Lung microvascular endothelial cell (primary cell): ENCODE results near the gene MIDN. TPM values are rescaled to one million over a fixed set of nuclear protein-coding genes. Genes with fewer than 3 reads are reported as not detected.
A peak's percentile ranks its signal among the peaks of the same experiment; 100 is the strongest.

Experiments used
- DNase-seq, 2 donors: peaks; one replicate each; pipeline versions ENCODE4 v3.0.0 to v3.0.0-alpha.2; 2010; ENCODE audit warnings: low read depth in 2 of 2
- total RNA-seq: library from RNA; depleted of rRNA; stranded (reverse); fragments of >200 nt; gene quantifications from 2 replicates; pipeline ENCODE4 v1.2.1, GENCODE V29; 2014

Gene MIDN
- total RNA-seq, 1 donor from 2014 or later = 3.2 TPM

DNA sequence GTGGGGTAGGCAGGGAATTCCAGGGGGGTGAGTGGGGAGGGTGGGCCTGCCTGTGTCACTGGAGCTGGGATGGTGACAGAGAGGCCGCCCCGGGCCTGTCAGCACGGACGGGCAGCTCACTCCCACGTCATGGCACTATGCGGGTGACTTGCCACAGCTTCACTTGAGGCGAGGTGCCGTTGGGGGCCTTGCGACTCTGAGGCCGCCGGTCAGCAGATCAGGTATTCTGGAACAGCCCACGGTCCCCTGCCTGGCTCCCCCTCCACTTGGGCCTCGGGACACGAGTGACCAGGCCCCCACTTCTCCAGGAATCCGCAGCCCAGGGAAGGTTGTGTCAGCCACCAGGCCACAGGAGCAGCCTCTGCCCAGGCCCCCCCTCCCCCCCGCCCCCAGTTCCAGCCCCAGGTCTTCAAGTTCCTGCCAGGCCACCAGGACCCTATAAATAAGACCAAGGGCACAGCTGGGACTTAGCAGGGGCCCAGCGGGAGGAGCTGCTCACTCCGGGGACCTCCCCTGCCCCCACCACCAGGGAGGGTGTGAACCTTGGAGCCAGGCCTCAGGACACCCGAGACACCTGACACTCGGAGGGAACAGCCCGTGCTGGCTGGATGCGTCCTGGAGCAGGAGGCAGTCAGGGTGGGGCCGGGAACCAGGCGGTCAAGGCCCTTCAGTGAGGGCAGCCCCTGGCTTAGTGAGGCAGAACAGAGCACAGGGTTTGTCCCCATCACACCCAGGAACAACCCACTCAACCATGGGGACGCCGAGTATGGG is 2.7 kb upstream of the MIDN start:
- DNase-seq = no peak

GRCh38 chr19:1246265-1247087 is 1.9 kb upstream of the MIDN start:
- DNase-seq = peak in 1 of 2 donors; percentile 50

DNA sequence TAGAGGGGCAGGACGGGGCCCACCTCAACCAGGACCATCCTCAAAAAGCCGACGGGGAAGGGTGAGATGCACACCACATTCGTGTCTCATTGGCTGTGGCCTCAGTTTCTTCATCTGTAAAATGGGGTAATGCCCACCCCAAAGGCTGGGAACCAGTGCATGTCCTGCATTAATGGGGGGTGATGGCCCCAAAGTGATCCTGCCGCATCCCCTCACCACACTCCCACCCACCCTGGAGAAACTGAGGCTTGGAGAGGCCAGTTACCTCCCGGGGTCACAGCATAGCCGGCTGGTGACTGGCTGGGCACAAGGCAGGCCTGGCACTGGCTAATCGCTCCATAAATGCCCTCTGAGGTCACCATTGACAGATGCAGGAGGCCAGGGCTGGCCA is 640 bp upstream of the MIDN start:
- no peak for DNase-seq

DNA sequence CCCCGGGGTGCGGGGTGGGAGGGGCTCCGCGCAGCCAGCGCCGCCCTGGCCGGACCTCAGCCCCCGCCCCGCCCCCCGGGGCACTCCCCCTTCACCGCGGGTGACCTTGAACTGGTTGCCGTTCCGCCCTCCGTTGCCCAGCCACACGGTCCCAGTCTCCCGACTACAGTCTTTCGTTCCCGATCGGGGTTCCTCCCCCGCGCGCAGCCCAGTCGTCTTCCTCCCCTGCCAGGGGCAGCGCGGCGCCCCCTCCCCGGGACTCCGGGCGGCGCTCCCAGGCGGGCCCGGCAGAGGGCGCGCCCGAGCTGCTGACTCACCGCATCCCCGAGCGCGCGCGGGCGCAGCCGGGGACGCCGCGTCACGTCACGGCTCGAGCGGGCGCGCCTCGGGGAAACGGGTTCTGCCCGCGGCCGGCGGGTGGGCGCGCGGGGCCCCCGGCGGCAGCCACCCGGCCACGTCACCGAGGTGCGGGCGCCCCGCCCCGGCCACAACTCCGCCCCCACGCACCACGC is 459 bp downstream of the MIDN start:
- peak; percentile 80 to 87 for DNase-seq

- peak; percentile 97 to 98 for DNase-seq
Observed at GRCh38 chr19:1249298-1249989, 1.1 kb downstream of the MIDN start.

- DNase-seq = no peak
Observed at GRCh38 chr19:1249990-1250436, 1.6 kb downstream of the MIDN start.

DNA sequence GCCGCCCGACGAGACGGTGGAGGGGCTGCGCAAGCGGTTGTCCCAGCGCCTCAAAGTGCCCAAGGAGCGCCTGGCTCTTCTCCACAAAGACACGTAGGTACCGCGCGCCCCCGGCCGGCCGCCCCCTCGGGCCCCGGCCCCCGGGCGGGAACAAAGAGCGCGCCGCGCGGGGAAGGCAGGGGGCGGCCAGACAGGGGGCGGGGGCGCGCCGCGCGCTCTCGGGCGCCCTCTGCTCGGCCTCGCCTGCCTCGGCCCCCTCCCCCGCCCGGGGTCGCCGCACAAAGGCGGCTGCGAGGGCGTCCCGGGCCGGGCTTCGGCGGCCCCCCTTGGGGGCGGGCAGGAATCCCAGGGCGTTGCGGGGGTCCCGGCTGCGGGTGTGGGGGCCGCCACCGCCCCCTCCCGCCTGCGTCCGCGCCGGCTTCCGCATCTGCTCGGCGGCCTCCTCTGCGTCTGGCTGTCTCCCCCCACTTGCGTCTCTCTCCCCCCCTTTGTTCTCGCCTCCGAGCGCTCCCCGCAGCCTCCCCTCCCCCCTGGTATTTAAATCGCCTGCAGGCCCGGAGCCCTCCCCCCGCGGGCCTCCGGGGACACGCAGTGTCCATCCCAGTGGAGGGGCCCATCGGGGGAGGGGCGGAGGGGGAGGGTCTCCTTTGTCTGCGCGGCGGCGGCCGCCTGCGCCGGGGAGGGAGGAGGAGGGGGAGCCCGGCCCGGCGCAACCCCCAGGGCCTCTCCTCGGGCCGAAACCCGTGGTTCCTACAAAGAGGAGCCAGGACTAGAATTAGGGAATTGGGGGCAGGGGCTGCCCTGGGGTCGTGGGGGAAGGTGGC is 2.3 kb downstream of the MIDN start:
- DNase-seq = peak; percentile 71 to 79

DNA sequence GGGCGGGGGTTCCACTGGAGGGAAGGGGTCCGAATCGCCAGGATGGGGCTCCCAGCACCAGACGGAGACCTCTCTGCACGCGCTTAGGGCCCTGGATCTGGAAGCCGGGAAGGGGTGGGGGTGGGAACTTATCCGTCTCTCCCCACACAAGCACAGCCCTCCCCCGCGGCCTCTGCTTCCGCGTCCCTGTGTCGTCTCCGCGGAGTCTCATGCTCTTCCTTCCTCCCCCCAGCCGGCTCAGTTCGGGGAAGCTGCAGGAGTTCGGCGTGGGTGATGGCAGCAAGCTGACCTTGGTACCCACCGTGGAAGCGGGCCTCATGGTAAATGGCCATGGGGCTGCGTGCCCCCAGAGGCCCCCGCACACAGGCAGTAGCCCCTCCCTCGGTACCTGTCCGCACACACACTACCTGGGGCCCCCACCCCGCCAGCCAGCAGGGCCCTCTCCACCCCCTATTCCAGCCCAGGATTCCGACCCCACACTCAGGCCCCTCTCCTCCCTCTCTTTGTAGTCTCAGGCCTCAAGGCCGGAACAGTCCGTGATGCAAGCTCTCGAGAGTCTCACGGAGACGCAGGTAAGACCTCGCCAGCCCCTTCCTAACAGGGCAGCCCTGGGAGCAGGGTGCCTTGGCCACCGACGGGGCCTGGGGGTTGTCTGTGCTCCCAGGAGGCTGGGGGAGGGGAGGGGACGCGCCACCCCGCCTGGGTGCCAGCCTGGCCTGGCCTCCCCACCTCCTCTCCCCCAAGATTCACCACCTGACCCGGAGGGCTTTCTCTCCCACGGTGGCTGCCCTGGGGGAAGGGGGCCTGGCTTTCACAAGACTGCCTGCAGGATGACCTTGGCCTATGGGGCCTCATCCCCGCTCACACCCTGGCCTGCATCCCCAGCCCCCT is 3.2 kb downstream of the MIDN start:
- DNase-seq = peak; percentile 81 to 89

- peak; percentile 80 to 87 for DNase-seq
Observed at GRCh38 chr19:1252221-1252820, 3.9 kb downstream of the MIDN start.

DNA sequence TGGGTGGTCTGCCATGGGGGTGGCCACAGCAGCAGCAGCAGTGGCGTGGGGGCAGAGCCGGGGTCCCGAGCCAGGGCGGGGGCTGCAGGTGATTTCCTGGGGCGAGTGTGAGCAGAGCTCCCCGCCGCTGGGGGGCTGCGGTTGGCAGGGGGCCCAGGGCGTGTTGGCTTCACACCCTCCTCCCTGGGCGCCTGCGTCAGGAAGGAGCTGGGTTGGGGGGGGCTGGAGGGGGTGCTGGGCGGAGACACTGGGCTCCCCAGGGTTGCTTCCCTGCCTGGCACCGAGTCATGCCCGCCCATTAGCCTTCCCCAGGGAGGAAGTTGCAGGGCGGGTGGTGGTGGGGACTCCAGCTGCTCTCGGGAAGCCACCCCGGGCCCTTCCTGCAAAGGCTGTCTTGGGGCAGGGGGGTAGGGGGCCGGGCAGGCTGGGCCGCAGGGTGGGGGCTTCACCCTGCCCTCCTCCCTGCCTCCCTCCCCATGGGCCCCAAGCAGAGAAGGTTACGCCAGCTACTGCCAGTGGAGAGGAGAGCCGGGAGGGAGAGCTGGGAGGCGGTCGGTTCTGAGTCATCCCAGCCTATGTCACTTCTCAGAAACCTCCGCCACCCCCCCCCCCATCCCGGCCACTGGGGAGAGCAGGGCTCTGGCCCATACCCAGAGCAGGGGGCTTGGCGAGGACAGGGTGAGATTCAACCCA is 4.6 kb downstream of the MIDN start:
- peak; percentile 82 to 94 for DNase-seq

GRCh38 chr19:1253514-1254080 is 5.2 kb downstream of the MIDN start:
- DNase-seq = no peak

DNA sequence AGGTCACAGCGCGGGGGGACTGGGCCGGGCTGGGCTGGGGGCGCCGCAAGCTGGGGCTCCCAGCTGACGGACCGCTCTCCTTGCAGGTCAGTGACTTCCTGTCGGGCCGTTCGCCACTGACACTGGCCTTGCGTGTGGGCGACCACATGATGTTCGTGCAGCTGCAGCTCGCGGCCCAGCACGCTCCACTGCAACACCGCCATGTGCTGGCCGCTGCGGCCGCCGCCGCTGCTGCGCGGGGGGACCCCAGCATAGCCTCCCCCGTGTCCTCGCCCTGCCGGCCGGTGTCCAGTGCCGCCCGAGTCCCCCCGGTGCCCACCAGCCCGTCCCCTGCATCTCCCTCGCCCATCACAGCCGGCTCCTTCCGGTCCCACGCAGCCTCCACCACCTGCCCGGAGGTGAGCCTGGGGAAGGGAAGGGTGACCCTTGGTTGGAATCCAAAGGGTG is 5.7 kb downstream of the MIDN start:
- peak in 1 of 2 donors; percentile 59 for DNase-seq

DNA sequence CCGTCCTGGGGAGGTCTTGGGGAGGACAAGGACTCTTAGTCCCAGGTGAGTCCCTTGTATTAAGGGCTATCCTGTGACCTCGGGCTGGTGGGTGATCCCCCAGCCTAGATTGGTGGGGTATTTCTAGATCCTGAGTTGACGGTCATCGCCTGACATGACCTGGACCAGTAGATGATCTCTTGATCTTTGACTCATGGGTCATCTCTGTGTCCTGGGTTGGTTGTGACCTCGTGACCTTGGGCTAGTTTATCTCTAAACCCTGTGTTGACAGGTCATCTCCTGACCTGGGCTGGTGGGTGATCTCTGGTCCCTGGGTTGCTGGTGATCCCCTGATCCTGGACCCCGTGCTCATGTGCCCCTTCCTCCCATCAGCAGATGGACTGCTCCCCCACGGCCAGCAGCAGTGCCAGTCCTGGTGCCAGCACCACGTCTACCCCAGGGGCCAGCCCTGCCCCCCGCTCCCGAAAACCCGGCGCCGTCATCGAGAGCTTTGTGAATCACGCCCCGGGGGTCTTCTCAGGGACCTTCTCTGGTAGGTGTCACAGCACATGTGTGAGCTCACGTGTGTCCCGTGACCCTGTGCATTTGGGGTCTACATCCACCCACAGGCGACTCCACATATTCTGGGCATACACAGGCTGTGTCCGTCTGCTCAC is 6.3 kb downstream of the MIDN start:
- DNase-seq = no peak

GRCh38 chr19:1255186-1256161 is 7.1 kb downstream of the MIDN start:
- DNase-seq = no peak

DNA sequence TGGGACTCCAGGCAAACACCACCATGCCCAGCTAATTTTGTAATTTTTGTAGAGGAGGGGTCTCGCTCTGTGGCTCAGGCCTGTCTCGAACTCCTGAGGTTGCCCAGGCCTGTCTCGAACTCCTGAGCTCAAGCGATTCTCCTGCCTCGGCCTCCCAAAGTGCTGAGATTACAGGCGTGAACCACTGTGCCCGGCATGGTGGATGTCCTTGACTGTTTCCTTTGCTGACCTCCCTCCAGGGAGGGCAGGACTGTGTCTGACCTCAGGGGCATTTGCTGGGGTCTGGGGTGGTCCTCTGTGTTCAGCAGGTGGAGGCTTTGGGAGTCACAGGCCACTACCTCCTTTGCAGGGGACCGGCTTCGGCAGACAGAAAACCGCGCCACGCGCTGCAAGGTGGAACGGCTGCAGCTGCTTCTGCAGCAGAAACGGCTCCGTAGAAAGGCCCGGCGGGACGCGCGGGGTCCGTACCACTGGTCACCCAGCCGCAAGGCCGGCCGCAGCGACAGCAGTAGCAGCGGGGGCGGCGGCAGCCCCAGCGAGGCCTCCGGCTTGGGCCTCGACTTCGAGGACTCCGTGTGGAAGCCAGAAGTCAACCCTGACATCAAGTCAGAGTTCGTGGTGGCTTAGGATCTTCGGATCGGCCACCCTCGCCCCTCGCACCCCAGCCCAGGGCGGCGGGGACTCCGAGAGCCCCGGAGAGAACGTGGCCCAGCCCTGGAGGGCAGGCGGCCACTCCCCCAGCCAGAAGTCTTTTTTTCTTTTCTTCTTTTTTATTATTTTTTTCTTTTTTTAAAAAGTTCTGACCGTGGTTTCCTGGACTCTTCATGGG is 8.5 kb downstream of the MIDN start:
- no peak for DNase-seq
